Calu3 (cell line): ENCODE data around the gene NATD1. TPM values are rescaled to one million over a fixed set of nuclear protein-coding genes. Genes with fewer than 3 reads are reported as not detected.

Source experiments
- BruUV-seq: library from RNA; stranded (reverse); fragments of 400-500 nt; replicated peaks from 2 replicates; lab custom pipeline; 2021; lab: Mats Ljungman, UMichigan
- CTCF ChIA-PET: fragments of 300-600 bp; sonication (Branson Sonifier 250); formaldehyde crosslinking; loops from one replicate; lab custom pipeline; 2022; ENCODE audit warnings: antibody characterized with exemption; lab: Charles Lee
- DNase-seq: peaks from one replicate; pipeline ENCODE4 v3.0.0; 2022
- H3K27ac Mint-ChIP-seq: one replicate; pipeline ENCODE4 v1.8.0; 2022; ENCODE audit warnings: mixed read lengths; ENCODE audit not compliant: unreplicated experiment
- H3K27me3 Mint-ChIP-seq: one replicate; pipeline ENCODE4 v1.8.0; 2022; ENCODE audit warnings: mixed read lengths; ENCODE audit not compliant: unreplicated experiment
- H3K36me3 Mint-ChIP-seq: one replicate; pipeline ENCODE4 v1.8.0; 2022; ENCODE audit warnings: mild to moderate bottlenecking, moderate library complexity, mixed read lengths; ENCODE audit not compliant: insufficient read depth, unreplicated experiment
- H3K4me1 Mint-ChIP-seq: one replicate; pipeline ENCODE4 v1.8.0; 2022; ENCODE audit warnings: mild to moderate bottlenecking, low read depth, mixed read lengths; ENCODE audit not compliant: unreplicated experiment
- H3K4me3 Mint-ChIP-seq: one replicate; pipeline ENCODE4 v1.8.0; 2022; ENCODE audit warnings: mild to moderate bottlenecking, low read depth, moderate library complexity, mixed read lengths; ENCODE audit not compliant: unreplicated experiment
- H3K9me3 Mint-ChIP-seq: one replicate; pipeline ENCODE4 v1.8.0; 2022; ENCODE audit warnings: low read depth, mixed read lengths; ENCODE audit not compliant: unreplicated experiment
- CTCF ChIP-seq: fragments of 200-600 bp; IDR thresholded peaks from one replicate; pipeline ENCODE4 v1.8.0; 2022; ENCODE audit warnings: antibody characterized with exemption; ENCODE audit not compliant: unreplicated experiment
- intact Hi-C: fragments of 100-400 bp; cut with micrococcal nuclease; formaldehyde crosslinking; loops from one replicate; pipeline ENCODE4 v1.10.0; 2022; ENCODE audit not compliant: unreplicated experiment
- total RNA-seq: library from RNA; stranded (reverse); gene quantifications from 2 replicates; pipeline ENCODE4 v1.2.3, GENCODE V29; 2022

NATD1 gene
- total RNA-seq, 1 experiment from 2014 or later, result 1.5 TPM

- no TSS peak for BruUV-seq
- intact Hi-C loops, result loop anchor here (5.0 to 10.0 kb wide), 2 partner anchors 163 to 225 kb away; partner anchors contain the start of gene DHRS7B
- H3K4me1 Mint-ChIP-seq, result peaks cover 13% of the 10 kb centered on the region
- no peak for TF ChIP-seq CTCF
- CTCF ChIA-PET, result interaction anchor here (1.0 to 1.2 kb wide), 2 partner anchors 8 to 10 kb away, joined by 3 read pairs; no protein-coding TSS in a partner anchor
- no peaks in the 10 kb centered on the region for H3K9me3 Mint-ChIP-seq
- no peaks in the 10 kb centered on the region for H3K27me3 Mint-ChIP-seq
- peaks cover 81% of the 10 kb centered on the region for H3K36me3 Mint-ChIP-seq
- no peak for DNase-seq
- H3K4me3 Mint-ChIP-seq, result peak overlapping the region; percentile 89
- H3K27ac Mint-ChIP-seq, result peak overlapping the region; percentile 30
These were observed 36.8 kb upstream of the NATD1 start for GRCh38 chr17:21289902-21290571.

- CTCF ChIA-PET, result interaction anchor here (1.2 kb wide), 1 partner anchor 10 kb away, joined by 3 read pairs; no protein-coding TSS in a partner anchor
- Mint-ChIP-seq H3K9me3 (no peaks in the 10 kb centered on the region), H3K4me3 (peak overlapping the region; percentile 89), H3K27me3 (no peaks in the 10 kb centered on the region), H3K27ac (no peak overlapping the region), H3K36me3 (peaks cover 81% of the 10 kb centered on the region), H3K4me1 (peaks cover 13% of the 10 kb centered on the region)
- DNase-seq, result no peak
- intact Hi-C loops, result loop anchor here (5.0 to 10.0 kb wide), 2 partner anchors 162 to 225 kb away; partner anchors contain the start of gene DHRS7B
- no peak for TF ChIP-seq CTCF
- no TSS peak for BruUV-seq
These were observed 36.1 kb upstream of the NATD1 start for GRCh38 chr17:21289175-21289901.

GRCh38 chr17:21288571-21289017 is 35.4 kb upstream of the NATD1 start:
- intact Hi-C loops, result loop anchor here (5.0 to 10.0 kb wide), 2 partner anchors 161 to 226 kb away; partner anchors contain the start of gene DHRS7B
- TF ChIP-seq CTCF, result no peak
- BruUV-seq, result no TSS peak
- DNase-seq, result peak; percentile 30
- H3K27ac Mint-ChIP-seq, result peak overlapping the region; percentile 98
- H3K9me3 Mint-ChIP-seq, result no peaks in the 10 kb centered on the region
- H3K4me1 Mint-ChIP-seq, result peaks cover 13% of the 10 kb centered on the region
- peak overlapping the region; percentile 89 for H3K4me3 Mint-ChIP-seq
- H3K36me3 Mint-ChIP-seq, result peaks cover 81% of the 10 kb centered on the region
- CTCF ChIA-PET, result interaction anchor here (1.4 to 1.7 kb wide), 2 partner anchors 9 to 223 kb away, joined by 4 to 8 read pairs; no protein-coding TSS in a partner anchor
- H3K27me3 Mint-ChIP-seq, result no peaks in the 10 kb centered on the region

- intact Hi-C loops, result loop anchor here (5.0 to 10.0 kb wide), 2 partner anchors 161 to 227 kb away; partner anchors contain the start of gene DHRS7B
- H3K36me3 Mint-ChIP-seq, result peaks cover 78% of the 10 kb centered on the region
- CTCF ChIA-PET, result interaction anchor here (1.4 to 1.7 kb wide), 3 partner anchors 8 to 224 kb away, joined by 4 to 8 read pairs (median 7); no protein-coding TSS in a partner anchor
- H3K4me3 Mint-ChIP-seq, result peak overlapping the region; percentile 89
- H3K9me3 Mint-ChIP-seq, result no peaks in the 10 kb centered on the region
- no peak for TF ChIP-seq CTCF
- no peaks in the 10 kb centered on the region for H3K27me3 Mint-ChIP-seq
- DNase-seq, result peak; percentile 95
- peak overlapping the region; percentile 98 for H3K27ac Mint-ChIP-seq
- BruUV-seq, result no TSS peak
- H3K4me1 Mint-ChIP-seq, result peaks cover 17% of the 10 kb centered on the region
These were observed 34.7 kb upstream of the NATD1 start for GRCh38 chr17:21287703-21288449.
